GM18907 (cell line): ENCODE results near the gene CTNNBL1.
"Not testable (repeated sequence)": the region's sequence is repeated elsewhere in the genome, so short reads cannot be mapped to it uniquely, and the experiment has no call there.

Source experiments
- ATAC-seq: cut with Tn5 transposase; IDR thresholded peaks from one replicate; pipeline ENCODE4 v1.9.1; 2021; ENCODE audit warnings: mild to moderate bottlenecking, moderate library complexity; ENCODE audit not compliant: unreplicated experiment

The CTNNBL1 gene

GRCh38 chr20:37848706-37849105, 154.9 kb downstream of the CTNNBL1 start:
- ATAC-seq = no peak

GRCh38 chr20:37849156-37849555, 155.3 kb downstream of the CTNNBL1 start:
- no peak for ATAC-seq

DNA sequence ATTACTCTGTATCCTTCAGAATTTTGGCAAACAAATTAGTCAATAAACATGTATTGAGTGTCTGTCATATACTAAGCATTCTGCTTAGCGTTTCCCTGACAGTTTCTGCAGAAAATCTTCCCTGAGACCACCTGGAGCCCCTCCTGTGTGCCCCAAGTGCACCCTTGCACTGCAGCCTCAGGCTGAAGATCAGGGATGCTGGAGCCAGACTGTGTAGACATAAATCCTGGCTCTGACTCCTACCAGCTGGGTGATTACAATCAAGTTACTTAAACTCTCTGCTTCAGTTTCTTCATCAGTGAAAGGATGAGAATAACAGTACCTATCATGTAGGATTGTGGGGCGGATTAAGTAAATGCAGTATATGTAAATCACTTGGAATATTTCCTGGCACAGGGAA, 155.7 kb downstream of the CTNNBL1 start:
- no peak for ATAC-seq

DNA sequence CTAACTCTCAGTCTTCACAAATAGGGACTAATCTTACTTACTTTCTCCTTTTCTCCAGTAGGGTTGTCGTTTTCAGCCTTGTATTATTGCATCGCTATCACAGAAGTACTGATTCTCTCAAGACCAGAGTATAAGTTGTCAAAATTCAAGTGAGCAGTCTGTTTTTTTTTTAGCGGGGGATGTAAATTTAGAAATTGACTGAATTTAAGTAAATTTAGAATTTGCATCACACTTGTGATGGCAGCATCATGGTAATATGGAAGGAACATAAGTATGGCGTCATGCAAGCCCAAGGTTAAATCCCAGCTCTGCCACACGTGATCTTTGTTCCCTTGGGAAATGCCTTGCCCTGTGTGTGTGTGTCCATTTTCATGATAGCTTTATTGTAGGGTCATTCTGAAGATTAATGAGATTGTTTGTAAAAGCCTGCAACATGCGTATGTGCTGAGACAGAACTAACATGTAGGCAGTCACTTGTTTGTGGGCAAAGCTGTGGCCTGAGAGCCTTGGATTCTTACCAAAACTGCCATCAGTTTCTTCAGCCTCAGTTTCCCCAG, 156.3 kb downstream of the CTNNBL1 start:
- ATAC-seq = no peak

DNA sequence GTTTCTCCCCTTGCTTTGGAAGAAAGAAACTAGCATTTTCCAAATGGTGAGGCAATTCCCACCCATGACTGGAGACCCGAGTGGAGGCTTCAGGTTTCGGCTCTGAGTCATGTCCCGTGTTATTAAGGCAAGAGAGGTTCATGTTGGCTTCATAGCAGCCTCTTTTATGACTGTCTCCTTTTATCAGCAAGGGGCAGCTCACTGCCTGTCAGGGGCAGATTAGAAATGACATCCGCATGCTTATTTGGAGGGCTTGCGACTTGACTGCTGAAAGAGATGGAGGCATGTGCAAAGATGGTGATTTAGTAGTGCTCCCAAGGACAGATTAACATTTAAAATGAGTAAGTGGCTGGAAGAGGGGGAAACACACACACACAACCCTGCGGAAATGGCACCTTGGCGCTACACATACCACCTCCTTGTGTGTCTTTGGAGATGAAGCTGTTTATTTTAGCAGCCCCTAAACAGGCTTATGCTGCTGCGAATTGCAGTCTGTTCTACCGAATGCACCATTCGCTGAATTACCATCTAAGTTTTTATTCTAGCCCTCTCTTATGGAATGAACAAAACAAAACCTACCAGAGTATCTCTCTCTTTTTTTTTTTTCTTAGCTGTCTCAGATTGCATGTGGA, 157.0 kb downstream of the CTNNBL1 start:
- ATAC-seq = no peak

DNA sequence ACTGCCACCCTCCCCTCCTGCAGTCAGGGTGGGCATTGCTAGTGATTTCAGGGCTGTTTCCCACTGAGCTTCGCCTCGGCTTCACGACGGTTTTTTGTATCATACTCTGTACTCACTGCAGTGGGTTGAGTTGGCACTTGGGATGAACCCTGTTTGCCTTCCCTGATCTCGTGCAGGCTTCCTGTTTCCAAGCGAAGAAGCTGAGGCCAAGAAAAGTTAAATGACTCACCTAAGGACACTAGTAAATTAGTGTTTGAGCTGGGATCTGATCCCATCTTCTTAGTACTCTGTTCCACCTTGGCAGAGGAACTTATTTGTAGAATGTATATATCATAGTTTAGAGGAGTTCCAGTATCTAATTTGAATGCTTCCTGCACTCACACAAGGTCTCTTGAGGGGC, 158.8 kb downstream of the CTNNBL1 start:
- ATAC-seq = no peak

GRCh38 chr20:37853823-37854375, 160.1 kb downstream of the CTNNBL1 start:
- ATAC-seq = no peak

GRCh38 chr20:37856034-37856433, 162.2 kb downstream of the CTNNBL1 start:
- ATAC-seq = not testable (repeated sequence)

GRCh38 chr20:37856932-37857660, 163.3 kb downstream of the CTNNBL1 start:
- no peak for ATAC-seq

GRCh38 chr20:37859406-37860171, 165.8 kb downstream of the CTNNBL1 start:
- ATAC-seq = no peak

- no peak for ATAC-seq
Measured at GRCh38 chr20:37863289-37863688, 169.5 kb downstream of the CTNNBL1 start.

DNA sequence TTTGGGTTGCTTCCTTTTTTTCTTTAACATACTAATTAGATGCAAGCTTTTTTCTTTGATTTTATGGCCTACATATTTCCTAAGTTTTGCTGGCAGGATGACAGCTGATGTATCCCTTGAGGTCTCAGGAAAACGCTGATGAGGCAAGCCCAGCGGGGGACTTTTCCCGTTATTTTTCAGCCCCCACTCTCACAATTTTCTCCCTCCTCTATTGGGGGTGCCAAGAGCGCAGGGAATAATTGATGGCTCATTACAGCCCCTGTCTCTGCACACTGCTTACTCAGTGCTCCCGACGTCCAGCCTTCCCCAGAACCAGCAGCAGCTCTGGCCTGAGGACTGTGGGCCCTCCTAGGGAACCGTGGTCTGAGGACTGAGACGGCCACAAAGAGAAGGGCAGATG, 170.5 kb downstream of the CTNNBL1 start:
- no peak for ATAC-seq

DNA sequence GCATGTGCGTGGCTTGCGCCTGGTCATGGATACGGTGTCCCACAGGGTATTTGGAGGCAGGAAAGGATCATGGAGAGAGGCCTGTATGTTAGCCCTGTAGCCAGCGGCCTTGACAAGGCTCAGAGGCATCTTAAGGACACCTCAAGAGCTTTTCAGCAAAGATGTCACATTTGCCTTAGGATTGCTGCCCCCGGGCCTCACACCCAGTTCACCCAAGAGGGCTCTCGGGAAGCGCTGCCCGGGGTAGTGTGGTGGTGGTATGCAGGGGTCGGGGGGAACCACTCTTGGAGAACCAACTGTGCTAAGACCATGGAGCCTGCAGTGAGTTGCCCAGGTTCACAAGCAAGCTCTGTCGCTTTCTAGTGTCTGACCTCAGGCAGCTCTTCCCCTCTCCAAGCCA, 172.2 kb downstream of the CTNNBL1 start:
- ATAC-seq = no peak

GRCh38 chr20:37867289-37868195, 173.7 kb downstream of the CTNNBL1 start:
- ATAC-seq = no peak

DNA sequence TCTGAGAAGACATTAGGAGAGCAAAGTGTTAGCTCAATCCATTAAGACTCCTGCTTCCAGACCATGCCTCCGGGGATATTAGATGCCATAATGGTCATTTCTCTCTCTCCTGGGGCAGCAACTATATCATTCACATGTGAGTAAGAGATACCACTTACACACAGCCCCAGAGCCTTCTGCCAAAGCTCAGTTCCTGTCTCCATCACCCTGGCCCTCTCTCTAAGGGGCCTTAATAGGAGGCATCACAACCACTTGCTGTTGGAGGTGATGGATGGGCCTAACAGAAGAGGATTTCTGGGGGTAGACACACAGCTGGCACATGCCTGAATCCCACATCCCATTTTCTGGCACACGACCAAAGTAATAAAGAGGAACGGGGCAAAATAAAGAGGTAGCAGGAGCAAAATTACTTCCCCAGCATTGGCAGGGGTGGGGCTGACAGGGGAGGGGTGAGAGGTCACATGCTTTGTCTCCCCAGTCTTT, 175.1 kb downstream of the CTNNBL1 start:
- no peak for ATAC-seq

DNA sequence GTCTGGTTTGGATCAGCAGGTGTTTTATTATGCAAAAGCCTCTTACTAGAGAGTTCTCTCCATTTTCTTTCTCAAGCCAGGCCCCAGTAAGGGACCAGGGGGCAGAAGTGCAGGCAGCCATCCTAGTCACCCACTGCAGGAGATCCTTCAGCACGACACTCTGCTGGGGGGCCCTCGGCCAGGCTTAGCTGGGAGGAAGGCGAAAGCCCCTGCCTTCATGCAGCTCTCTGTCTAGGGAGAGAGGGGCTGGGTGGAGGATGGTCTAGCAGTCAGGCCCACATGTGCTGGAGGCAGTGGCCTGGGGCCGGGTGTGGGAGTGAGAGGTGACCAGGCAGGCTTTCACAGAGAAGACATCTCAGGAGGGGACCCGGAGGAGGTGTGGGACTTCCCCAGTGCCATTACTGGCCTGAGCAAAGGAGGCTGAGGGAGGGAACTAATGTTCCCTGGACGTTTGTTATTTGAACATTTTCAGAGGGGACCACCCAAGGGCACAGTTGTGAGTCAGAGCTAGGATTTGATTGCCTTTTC, 175.6 kb downstream of the CTNNBL1 start:
- ATAC-seq = no peak

- ATAC-seq = no peak
Measured at GRCh38 chr20:37870294-37870693, 176.5 kb downstream of the CTNNBL1 start.

DNA sequence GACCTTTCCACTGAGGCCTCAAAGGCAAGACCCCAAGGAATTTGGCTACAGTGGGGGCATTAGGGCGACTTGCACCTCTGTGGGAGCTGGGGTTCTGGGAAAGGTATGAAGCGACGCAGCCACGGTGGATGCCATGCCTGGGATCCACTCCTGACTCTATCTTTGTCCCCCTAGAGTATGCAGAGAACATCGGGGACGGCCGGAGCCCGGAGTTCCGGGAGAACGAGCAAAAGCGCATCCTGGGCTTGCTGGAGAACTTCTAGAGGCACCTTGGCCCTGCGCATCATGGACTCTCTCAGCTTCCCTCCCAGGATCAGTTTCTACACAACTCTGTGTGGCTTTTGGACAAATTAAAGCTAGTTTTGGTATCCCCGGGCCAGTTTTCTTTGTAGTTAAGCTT, 177.9 kb downstream of the CTNNBL1 start:
- no peak for ATAC-seq

DNA sequence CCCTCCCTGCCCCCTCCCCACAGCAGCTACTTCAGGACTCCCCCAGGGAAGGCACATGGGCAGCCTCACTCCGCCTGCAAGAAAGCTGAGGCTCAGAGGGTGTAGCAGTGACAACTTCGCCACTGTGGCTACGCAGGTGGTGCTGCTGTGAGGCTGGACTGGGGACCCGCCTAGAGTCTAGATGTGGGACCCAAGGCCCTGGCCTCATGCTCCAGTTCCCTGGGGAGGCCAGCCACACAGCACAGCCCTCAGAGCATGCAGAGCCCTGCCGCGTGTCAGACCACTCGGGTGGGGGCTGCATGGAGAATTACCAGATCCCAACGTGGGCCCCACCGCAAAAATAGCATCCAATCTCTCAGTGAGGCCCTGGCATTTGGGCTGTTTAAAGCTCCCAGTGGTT, 178.3 kb downstream of the CTNNBL1 start:
- no peak for ATAC-seq

DNA sequence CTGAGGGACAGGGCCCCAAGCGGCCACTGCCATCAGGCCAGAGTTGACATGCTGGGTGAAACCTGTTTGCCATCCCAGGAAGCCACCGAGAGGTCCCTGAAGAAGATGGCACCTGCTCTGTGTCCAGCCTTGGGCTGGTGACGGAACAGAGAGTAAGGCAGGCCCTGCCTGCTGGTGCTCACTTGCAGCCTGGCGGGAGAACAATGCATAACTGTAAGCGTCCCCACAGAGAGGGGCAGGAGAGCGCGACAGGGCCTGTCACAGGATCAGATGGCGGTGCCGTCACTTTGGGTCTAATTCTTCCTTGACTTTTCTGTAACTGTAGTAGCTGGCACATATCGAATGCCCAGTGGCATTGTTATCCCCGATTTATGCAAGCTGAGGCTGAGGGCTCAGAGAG, 180.1 kb downstream of the CTNNBL1 start:
- no peak for ATAC-seq
